Ovary (tissue), 10 donors: ENCODE results near the gene ADAM29. TPM values are rescaled to one million over a fixed set of nuclear protein-coding genes. Genes with fewer than 3 reads are reported as not detected.
"Not testable (repeated sequence)": the region's sequence is repeated elsewhere in the genome, so short reads cannot be mapped to it uniquely, and the experiment has no call there.

Experiments
- DNase-seq, 5 donors: peaks; one replicate each; pipeline ENCODE4 v3.0.0-alpha.2; 2019 to 2020
- H3K27ac ChIP-seq, 2 donors: fragments of 200-600 bp; one replicate each; pipeline versions ENCODE4 v1.5.1 to v1.8.0; 2019 to 2022
- H3K27me3 ChIP-seq: fragments of 200-600 bp; one replicate; pipeline ENCODE4 v1.8.0; 2022
- H3K36me3 ChIP-seq: fragments of 200-600 bp; sonication (generic); one replicate; pipeline ENCODE4 v1.5.1; 2019
- H3K4me1 ChIP-seq: one replicate; pipeline ENCODE4 v1.8.1; 2013; ENCODE audit warnings: mild to moderate bottlenecking, moderate library complexity; ENCODE audit not compliant: insufficient read depth
- H3K4me3 ChIP-seq: fragments of 200-600 bp; sonication (generic); one replicate; pipeline ENCODE4 v1.5.1; 2017
- H3K9me3 ChIP-seq, 2 donors: fragments of 200-600 bp in 1 of 2; sonication (generic) in 1 of 2; one replicate each; pipeline versions ENCODE4 v1.5.1 to v1.8.1; 2013 to 2019; ENCODE audit warnings: mild to moderate bottlenecking in 1 of 2, moderate library complexity in 1 of 2
- CTCF ChIP-seq, 3 donors: fragments of 450-650 bp in 2 of 3; fragments of 200-600 bp in 1 of 3; IDR thresholded peaks; one replicate each; pipeline versions ENCODE4 v1.5.1 to v1.8.0; 2016 to 2022; ENCODE audit warnings: antibody characterized with exemption in 3 of 3, mild to moderate bottlenecking in 1 of 3
- EP300 ChIP-seq: sonication (generic); formaldehyde crosslinking; IDR thresholded peaks from one replicate; pipeline ENCODE4 v1.6.1; 2017; ENCODE audit warnings: antibody characterized with exemption
- POLR2A ChIP-seq: fragments of 450-650 bp; IDR thresholded peaks from one replicate; pipeline ENCODE4 v1.6.1; 2017; ENCODE audit warnings: antibody characterized with exemption, mild to moderate bottlenecking, moderate library complexity
- WGBS, 3 donors: extraction: QIAGEN DNeasy Blood & Tissue Kit in 1 of 3; methylation state at CpG; one replicate each; pipeline versions ENCODE4 v1.1.5 to v1.1.7; 2013 to 2017; 5-methylcytosine and 5-hydroxymethylcytosine counted together
- intact Hi-C, 4 donors: fragments of 100-400 bp; cut with DNase I; formaldehyde crosslinking; loops; one replicate each; pipeline versions ENCODE4 v1.11.0 to v1.15.1; 2022 to 2023
- long read RNA-seq, 3 donors: library from polyadenylated mRNA in 2 of 3; unstranded in 2 of 3; transcript quantifications; one replicate each; pipeline ENCODE4 v2.0.0 and lab custom pipeline, GENCODE V29; 2021 to 2026
- polyA plus RNA-seq, 2 donors: library from polyadenylated mRNA; stranded (reverse); fragments of 200-250 nt in 1 of 2; fragments of 350-450 nt in 1 of 2; fragmentation: Illumina TruSeq in 1 of 2; extraction: RNeasy Lipid Tissue Mini Kit (QIAGEN cat#74804) in 1 of 2; gene quantifications; one replicate each; pipeline ENCODE4 v1.2.3, GENCODE V29; 2013 to 2014
- total RNA-seq, 7 donors: library from RNA; depleted of rRNA in 2 of 7; stranded (reverse); fragments of >200 nt in 2 of 7; fragmentation: NEBNext Ultra II Directional in 3 of 7; extraction: Animal tissue kit (Norgen Biotek cat#: 25700) in 3 of 7; gene quantifications; one replicate each; pipeline versions ENCODE4 v1.1.0 to v1.2.4, GENCODE V29; 2016 to 2023
- donor health status: DM: no; HTN: no; CAD: no; lungs with moderate emphysema.
- donor health status: DM: no; HTN: no; CAD: no.
- donor health status: Bipolar disorder and iron deficiency.
- donor health status: DM: yes; HTN: yes; CAD: no.
- donor health status: DM: no; HTN: no; CAD: no.
- donor health status: DM: yes; HTN: yes; CAD: no.

The ADAM29 gene
- total RNA-seq (not detected), polyA plus RNA-seq (not detected)
- long read RNA-seq, donor 1 = 0 reads
- long read RNA-seq, donor 2 = 0 reads
- long read RNA-seq, donor 3 = 0 reads

GRCh38 chr4:174918058-174918457 lies at the start of gene ADAM29:
ADAM29 (plus strand) TSS chr4:174918358; CDS start chr4:174975526, 57,168 bp downstream.
- H3K9me3 ChIP-seq = no peaks in the 10 kb centered on the region
- no peaks in the 10 kb centered on the region for H3K4me1 ChIP-seq
- H3K36me3 ChIP-seq = no peaks in the 10 kb centered on the region
- TF ChIP-seq EP300 (no peak), POLR2A (no peak), CTCF (IDR thresholded peaks at IDR 0.05) (no peak)
- H3K27me3 ChIP-seq = no peaks in the 10 kb centered on the region
- H3K4me3 ChIP-seq = no peak within 1 kb of the TSS
- no peak within 1 kb of the TSS for H3K27ac ChIP-seq
- WGBS, 3 donors = 85 to 86% (median 86%) methylated on average over 5 of the region's 5 CpGs
- DNase-seq = no peak
- intact Hi-C loops = no loop called here

- no peaks in the 10 kb centered on the region for H3K27me3 ChIP-seq
- TF ChIP-seq EP300 (no peak), POLR2A (no peak), CTCF (IDR thresholded peaks at IDR 0.05) (no peak)
- H3K4me3 ChIP-seq = no peak overlapping the region
- 60 to 82% (median 65%) methylated on average over 3 of the region's 3 CpGs for WGBS, 3 donors
- no peak for DNase-seq
- intact Hi-C loops = loop anchor here in 1 of 4 donors (5.0 kb wide), 1 partner anchor 37 kb away; no protein-coding TSS in a partner anchor
- no peak overlapping the region for H3K27ac ChIP-seq
- no peaks in the 10 kb centered on the region for H3K9me3 ChIP-seq
- no peaks in the 10 kb centered on the region for H3K36me3 ChIP-seq
- no peaks in the 10 kb centered on the region for H3K4me1 ChIP-seq
Measured at GRCh38 chr4:174869339-174869738, 48.8 kb upstream of the ADAM29 start.

- Histone ChIP-seq H3K9me3 (no peaks in the 10 kb centered on the region), H3K36me3 (no peaks in the 10 kb centered on the region), H3K4me1 (no peaks in the 10 kb centered on the region), H3K27me3 (no peaks in the 10 kb centered on the region), H3K4me3 (no peak overlapping the region), H3K27ac (no peak overlapping the region)
- intact Hi-C loops = no loop called here
- 10 to 42% (median 28%) methylated on average over 2 of the region's 2 CpGs for WGBS, 3 donors
- TF ChIP-seq POLR2A (no peak), EP300 (no peak), CTCF (IDR thresholded peaks at IDR 0.05) (no peak)
- DNase-seq = no peak
Measured at GRCh38 chr4:174870311-174870710, 47.8 kb upstream of the ADAM29 start.

- TF ChIP-seq CTCF (IDR thresholded peaks at IDR 0.05) (no peak), POLR2A (no peak), EP300 (no peak)
- Histone ChIP-seq H3K36me3 (no peaks in the 10 kb centered on the region), H3K27me3 (no peaks in the 10 kb centered on the region), H3K4me1 (no peaks in the 10 kb centered on the region), H3K9me3 (no peaks in the 10 kb centered on the region), H3K27ac (no peak overlapping the region), H3K4me3 (no peak overlapping the region)
- DNase-seq = no peak
- intact Hi-C loops = no loop called here
Measured at GRCh38 chr4:174871407-174871806, 46.8 kb upstream of the ADAM29 start.

GRCh38 chr4:174873146-174873545 lies 45.0 kb upstream of the ADAM29 start:
- H3K9me3 ChIP-seq, H3K27me3 ChIP-seq, H3K4me1 ChIP-seq, H3K36me3 ChIP-seq, DNase-seq, intact Hi-C loops, H3K27ac ChIP-seq, H3K4me3 ChIP-seq: not testable (repeated sequence)
- WGBS, 3 donors = 78 to 85% (median 83%) methylated on average over 3 to 4 of the region's 4 CpGs
